ENCODE data around the gene ISM2.

Gene ISM2

DNA sequence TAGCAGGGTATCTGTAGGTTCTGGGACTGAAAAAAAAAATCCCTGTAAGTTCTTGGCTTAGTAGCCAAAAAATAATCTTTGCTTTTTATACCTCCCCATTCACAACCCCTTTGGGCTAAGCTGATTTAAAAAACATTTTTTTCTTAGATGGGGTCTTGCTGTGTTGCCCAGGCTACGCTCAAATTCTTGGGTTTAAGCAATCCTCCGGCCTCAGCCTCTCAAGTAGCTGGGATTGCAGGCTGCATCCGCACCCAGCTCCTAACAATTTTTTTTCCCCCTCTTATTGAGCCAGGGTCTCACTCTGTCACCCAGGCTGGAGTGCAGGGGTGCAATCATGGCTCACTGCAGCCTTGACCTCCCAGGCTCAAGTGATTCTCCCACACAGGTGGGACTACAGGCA is 9.1 kb upstream of the ISM2 start:
- no peak for DNase-seq (ENCODE audit: low read depth)

DNA sequence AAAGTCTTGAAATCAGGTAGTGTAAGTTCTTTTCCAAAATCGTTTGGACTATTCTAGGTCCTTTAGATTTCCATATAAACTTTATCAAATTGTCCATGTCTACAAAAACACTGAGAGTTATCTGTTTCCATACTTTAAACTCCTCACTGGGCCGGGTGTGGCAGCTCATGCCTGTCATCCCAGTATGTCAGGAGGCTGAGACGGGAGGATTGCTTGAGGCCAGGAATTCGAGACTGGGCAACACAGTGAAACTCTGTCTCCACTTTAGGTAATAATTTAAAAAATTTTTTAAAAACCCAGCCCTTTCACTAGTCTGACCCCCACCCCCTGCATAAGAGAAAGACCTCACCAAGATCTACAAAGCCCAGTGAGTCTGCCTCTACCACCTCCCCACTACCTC is 6.4 kb upstream of the ISM2 start:
- DNase-seq (ENCODE audit: low read depth), result no peak

- no peak for DNase-seq (ENCODE audit: low read depth)
These were observed 4.5 kb upstream of the ISM2 start for GRCh38 chr14:77503138-77503537.

- DNase-seq (ENCODE audit: low read depth), result no peak
These were observed 3.6 kb upstream of the ISM2 start for GRCh38 chr14:77502109-77502782.

DNA sequence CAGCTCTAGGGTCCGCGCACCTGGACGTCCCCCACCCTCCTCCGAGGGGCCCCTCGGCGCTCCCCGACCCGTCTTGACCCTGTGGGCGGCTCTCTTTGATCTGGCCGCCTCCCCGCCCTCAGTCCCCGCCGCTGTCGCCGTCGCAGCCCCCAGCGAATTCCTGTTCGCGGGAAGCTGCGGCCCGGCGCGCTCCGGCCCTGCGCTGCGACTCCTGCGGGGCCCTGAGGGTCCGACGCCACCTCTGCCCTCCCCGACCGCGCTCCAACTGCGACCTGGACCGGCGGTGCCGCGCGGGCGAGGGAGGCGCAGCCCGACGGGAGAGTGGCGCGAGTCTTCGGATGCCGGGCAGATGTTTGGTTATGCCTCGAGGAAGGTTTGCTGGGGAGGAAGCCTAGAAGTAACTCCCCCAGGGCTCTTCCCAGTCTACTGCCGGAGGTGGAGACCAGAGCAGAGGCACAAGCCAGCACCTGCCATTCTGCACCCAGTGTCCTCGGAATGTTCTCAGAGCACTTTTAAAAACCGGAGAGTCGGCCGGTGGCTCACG is 440 bp upstream of the ISM2 start:
- no peak for DNase-seq (ENCODE audit: low read depth)

- no peak for DNase-seq (ENCODE audit: low read depth)
These were observed 3.3 kb downstream of the ISM2 start for GRCh38 chr14:77495334-77495733.

GRCh38 chr14:77491056-77491455 is 7.6 kb downstream of the ISM2 start:
- DNase-seq (ENCODE audit: low read depth), result no peak

- no peak for DNase-seq (ENCODE audit: low read depth)
These were observed 8.1 kb downstream of the ISM2 start for GRCh38 chr14:77490347-77490986.

- DNase-seq (ENCODE audit: low read depth), result no peak
These were observed 9.6 kb downstream of the ISM2 start for GRCh38 chr14:77489041-77489440.

DNA sequence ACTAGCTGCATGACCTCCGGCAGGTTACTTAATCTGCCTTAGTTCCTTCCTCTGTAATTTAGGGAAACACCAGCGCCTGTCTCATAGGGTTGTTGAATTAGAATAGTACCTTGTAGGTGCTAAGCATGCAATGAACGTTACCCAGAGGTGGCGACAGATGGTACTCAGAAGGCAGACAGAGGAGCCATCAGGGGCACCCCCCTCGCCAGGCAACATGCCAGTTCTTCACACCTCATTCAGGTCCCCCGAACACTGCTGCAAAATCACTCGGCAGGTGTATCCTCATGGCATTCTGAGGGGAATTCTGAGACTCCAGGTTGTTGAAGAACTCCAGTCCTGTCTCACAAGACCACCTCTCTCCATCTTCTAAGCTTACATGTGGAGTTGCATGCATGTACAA is 10.1 kb downstream of the ISM2 start:
- no peak for DNase-seq (ENCODE audit: low read depth)

DNA sequence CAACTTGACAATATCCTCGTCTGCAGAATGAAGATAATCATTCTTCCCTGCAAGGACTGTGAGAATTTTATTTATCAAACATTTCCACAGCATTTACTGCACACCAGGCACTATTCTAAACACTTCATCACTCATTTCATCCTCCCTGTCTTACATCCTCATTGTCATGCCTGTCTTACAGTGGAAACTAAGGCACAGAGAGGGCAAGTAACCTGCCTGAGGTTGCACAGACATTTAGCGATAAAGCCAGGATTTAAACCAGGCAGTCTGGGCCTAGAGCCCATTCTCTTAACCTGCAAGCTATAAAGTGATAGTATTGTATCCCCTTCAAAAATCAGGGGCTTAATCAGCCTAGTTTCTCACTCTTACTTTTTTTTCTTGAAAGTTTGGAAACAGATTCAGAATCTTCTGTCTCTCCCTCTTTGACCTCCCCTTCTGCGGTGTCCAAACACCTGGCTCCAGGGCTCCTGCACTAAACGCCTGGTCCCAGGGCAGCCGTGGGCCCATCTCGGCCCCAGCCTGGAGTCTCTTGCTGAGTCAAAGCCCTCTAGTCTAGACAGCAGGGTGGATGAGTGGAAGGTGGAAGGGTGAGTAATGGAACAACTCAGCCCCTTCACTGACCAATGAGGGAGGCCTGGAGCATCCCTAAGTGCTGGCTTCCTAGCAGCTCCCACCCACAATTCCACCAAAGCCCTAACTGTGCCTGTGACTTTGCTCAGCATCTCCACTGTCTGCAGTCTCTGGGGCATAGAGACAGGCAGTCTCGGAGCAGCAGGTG is 12.5 kb downstream of the ISM2 start:
- no peak for DNase-seq (ENCODE audit: low read depth)

- no peak for DNase-seq (ENCODE audit: low read depth)
These were observed 13.4 kb downstream of the ISM2 start for GRCh38 chr14:77485256-77485655.

DNA sequence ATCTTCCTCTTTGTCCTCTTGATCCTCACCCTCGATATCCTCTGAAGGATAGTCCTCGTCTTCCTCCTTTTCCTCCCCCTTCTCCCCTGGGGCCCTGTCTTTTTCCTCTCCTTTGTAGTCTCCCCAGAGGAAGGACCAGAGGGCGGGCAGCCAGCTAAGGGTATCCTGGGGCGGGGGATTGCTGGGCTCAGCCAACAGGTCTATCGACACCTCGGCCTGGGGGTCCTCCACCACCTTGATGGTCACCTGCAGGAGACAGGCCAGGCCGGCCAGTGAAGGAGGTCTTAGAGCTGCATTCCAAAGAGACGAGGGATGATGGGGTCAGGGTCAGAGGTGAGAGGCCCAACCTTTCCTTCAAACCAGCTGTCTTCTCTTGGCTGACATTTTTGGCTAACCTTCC is 16.2 kb downstream of the ISM2 start:
- no peak for DNase-seq (ENCODE audit: low read depth)

- no peak for DNase-seq (ENCODE audit: low read depth)
These were observed 19.8 kb downstream of the ISM2 start for GRCh38 chr14:77478796-77479195.

DNA sequence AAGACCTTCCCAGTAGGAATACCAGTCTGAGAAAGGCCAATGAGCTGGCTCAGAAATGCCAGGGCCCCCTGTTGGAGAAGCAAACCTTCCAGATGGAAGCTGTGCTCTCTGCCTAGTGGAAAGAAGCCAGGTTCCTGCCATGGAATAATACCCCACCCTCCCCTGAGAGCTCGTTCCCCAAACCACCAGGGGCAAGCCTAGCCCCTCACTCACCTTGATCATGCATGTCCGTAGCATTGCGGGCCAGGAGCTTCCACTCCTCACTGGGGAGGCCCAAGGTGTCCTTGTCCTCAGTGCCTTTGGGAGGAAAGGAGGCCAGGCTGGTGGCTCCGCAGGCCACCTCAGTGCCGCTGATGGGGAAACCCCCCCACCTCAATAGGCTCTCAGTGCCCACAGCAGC is 20.6 kb downstream of the ISM2 start:
- DNase-seq (ENCODE audit: low read depth), result no peak

DNA sequence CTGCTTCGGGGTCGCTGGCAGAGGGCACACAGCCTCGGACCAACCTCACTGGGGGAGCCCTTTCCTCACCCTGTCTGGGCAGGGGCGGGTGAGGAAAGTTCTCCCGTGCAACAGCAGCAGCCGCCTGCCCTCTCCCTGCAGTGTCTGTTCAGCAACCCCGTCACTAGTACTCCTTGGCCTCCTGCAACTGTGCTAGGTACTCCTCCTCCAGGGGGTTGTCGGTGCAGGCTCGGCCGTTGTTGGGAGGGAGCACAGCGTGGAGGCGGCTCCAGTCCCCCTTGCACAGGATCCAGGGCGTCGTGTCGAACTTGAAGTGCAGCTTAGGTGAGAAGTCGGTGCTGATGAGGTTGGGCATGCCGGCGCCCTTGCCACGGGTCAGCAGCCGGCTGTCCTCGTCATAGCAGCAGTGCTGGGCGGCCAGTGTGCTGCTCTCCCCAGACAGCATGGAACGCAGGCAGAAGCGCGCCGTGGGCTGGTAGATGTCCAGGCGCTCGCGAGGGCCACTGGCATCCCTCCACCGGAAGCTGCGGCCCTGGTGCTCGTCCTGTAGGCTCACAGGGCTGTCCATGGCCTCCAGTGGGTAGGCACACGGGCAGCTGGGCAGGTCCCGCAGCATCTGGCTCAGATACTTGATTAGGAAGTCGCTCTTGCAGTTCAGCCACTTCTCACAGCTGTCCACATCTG is 23.0 kb downstream of the ISM2 start:
- DNase-seq (ENCODE audit: low read depth), result no peak

DNA sequence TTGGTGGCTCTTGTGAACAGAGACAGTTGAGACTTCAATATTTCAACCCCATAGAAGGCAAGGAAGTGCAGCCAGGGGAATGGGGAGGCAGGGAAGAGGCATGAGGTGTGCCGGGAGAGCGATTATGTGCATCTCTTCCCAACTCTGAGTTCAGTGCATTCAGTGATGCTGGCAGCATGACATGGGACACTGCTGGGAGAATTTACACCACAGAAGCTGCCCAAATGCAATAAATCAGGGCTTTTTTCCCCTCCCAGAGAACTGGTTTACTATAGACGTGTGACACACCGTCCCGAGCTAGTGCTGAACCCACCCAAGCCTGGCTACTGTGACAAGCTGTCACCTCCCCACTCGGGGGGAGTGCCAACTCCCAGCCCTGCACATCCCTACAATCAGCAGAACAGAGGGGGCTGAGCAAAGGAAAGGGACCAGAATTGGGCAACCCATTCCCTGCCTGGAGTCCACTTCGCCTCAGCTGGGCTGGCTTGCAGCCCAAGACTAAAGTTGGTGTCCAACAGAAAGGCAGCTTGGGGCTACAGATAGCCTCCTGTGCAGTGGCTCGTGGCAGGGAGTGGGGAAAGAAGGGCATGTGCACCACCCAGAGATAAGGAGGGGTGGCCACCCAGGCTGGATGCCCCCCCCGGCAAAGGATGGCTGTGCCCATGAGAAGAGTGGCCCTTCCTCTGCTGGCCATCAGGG is 24.0 kb downstream of the ISM2 start:
- DNase-seq (ENCODE audit: low read depth), result no peak

GRCh38 chr14:77473921-77474320 is 24.7 kb downstream of the ISM2 start:
- DNase-seq (ENCODE audit: low read depth), result no peak

- no peak for DNase-seq (ENCODE audit: low read depth)
These were observed 28.3 kb downstream of the ISM2 start for GRCh38 chr14:77470224-77470870.

- DNase-seq (ENCODE audit: low read depth), result no peak
These were observed 29.1 kb downstream of the ISM2 start for GRCh38 chr14:77469539-77469938.

- DNase-seq (ENCODE audit: low read depth), result no peak
These were observed 29.5 kb downstream of the ISM2 start for GRCh38 chr14:77469067-77469505.
